HG03175 (cell line): ENCODE data around the gene HLTF.
A peak's percentile ranks its signal among the peaks of the same experiment; 100 is the strongest.

Source experiments
- ATAC-seq: cut with Tn5 transposase; IDR thresholded peaks from one replicate; pipeline ENCODE4 v1.9.1; 2021; ENCODE audit warnings: mild to moderate bottlenecking, moderate library complexity; ENCODE audit not compliant: unreplicated experiment

HLTF gene

DNA sequence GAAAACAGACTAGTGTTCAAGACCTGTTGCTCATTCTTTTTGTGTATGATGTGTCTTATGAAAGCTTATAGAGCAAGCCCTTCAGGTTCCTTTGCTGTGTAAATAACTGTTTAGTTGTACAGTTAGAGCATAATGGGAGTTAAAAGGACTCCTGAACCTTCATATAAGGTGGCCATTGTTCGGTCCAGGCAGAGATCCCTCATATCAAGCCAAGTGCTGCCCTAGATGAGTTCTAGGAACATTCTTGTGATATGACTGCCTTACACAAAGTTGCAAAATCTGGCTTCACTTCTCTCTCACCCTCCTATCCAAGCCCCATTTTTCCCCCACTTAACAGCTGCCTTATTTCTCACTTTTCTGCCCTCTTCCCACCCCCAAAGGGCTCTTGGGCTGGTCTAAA, 68.1 kb downstream of the HLTF start:
- no peak for ATAC-seq

GRCh38 chr3:149016669-149017541, 69.4 kb downstream of the HLTF start:
- no peak for ATAC-seq

DNA sequence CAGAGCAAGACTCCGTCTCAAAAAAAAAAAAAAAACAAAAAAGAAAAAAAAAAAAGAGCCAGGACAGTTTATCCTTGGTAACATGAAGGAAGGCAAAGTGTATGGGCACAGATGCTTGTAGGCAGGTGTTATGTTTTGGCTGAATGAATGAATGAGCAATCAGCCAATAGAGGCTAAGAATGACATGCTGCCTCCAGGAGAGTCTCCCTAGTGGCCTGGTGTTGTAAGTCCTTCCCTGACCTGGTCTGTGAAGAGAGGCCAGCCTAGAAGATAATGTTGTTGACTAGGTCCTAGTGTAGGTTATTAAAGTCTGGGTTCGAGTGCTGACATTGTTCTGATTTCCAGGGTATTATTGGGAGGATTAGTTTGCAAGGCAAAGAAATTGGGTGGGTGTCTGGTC, 70.1 kb downstream of the HLTF start:
- ATAC-seq: no peak

DNA sequence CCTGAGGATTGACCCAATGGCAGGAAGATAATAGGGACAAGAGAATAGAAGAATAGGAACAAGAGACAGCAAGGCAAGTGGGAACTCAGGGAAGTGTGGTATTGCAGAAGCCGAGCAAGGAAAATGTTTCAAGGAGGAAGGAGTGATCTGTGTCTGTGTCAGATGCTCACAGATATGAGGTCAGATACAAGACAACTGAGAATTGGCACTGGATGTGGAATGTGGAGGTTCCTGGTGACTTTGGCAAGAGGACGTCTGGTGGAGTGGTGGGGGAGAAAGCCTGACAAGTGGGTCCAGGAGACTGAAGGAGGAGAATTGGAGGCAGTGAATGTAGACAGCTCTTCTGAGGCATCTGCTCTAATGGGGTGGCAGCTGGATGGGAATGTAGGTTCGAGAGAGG, 70.9 kb downstream of the HLTF start:
- ATAC-seq: no peak

DNA sequence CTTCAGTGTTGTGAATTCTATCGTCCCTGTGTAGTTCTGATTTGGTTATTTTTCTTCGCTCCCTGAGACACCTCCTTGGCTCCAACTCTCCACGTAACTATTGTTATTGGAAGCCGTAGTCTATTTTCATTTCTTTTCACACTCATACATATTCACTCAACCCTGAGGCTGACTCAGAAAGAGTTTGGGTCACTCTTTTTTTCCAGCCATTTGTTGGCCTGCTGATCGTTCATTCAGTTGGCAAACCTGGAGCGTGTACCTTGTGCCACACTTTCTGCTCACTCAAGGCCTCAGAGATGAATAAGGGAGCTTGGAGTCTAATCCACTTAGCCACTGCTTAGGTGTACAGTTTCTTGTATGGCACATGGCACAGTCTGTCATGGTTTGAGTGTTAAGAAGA, 72.6 kb downstream of the HLTF start:
- ATAC-seq: no peak

DNA sequence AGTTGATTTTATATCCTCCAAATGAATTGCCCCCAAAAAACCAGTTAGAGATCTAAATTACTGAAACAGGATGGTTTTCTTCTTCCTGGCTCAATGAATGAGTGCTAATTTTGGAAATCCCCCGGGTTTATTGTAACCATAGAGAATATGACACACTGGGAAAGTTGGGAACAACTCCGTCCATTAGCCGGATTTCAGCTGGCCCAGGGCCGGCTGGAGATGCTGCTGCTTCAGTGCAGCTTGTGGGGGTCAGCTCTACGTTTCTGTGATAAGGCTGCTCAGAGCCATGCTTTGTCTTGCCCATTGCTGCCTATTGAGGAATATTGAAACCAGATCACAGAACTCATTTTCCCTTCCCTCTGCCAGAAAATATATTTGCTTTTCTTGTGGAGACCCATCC, 74.7 kb downstream of the HLTF start:
- no peak for ATAC-seq

DNA sequence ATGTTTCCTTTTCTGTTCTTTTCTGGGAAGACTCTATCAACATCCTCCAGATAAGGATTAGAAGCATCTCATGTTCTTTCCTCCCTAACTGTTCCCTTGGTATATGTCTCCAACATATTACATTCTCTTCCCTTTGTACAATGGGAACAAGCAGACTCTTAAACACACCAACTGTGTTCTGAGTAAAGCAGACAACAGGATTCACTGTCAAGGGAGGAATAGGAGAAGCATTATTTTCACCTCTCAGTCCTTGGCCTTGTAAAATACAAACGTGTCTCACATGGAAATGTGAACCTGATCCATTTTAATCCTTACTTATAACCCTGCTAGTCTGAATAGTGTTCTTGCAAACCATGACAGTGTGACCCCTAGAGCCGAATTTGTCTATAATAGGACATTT, 75.4 kb downstream of the HLTF start:
- no peak for ATAC-seq

- ATAC-seq: no peak
Measured at GRCh38 chr3:149010504-149010951, 75.8 kb downstream of the HLTF start.

- peak; percentile 81 for ATAC-seq
Measured at GRCh38 chr3:149009732-149010131, 76.6 kb downstream of the HLTF start.

- ATAC-seq: no peak
Measured at GRCh38 chr3:149007567-149008257, 78.6 kb downstream of the HLTF start.

GRCh38 chr3:149005416-149005815, 80.9 kb downstream of the HLTF start:
- ATAC-seq: no peak

GRCh38 chr3:149004622-149005021, 81.7 kb downstream of the HLTF start:
- ATAC-seq: no peak

GRCh38 chr3:149003653-149004305, 82.6 kb downstream of the HLTF start:
- ATAC-seq: peak; percentile 83

DNA sequence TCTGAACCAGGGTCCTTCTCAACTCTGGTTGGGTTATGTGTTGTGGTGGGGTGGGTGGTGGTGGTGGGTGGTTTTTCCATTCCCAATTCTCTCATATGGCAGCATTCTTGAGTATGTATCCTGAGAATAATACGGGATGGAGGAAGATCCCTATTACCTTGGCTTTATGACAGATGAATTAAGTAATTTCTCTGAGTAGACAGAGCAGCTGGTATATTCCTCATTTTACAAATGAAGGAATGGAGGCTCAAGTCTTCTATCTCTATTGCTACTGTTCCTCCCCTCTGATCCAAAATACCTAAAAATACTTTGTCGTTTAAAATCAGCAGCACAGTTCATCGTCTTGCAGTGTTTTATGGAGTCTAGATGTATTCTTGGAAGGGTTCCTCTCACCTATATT, 84.6 kb downstream of the HLTF start:
- ATAC-seq: no peak

DNA sequence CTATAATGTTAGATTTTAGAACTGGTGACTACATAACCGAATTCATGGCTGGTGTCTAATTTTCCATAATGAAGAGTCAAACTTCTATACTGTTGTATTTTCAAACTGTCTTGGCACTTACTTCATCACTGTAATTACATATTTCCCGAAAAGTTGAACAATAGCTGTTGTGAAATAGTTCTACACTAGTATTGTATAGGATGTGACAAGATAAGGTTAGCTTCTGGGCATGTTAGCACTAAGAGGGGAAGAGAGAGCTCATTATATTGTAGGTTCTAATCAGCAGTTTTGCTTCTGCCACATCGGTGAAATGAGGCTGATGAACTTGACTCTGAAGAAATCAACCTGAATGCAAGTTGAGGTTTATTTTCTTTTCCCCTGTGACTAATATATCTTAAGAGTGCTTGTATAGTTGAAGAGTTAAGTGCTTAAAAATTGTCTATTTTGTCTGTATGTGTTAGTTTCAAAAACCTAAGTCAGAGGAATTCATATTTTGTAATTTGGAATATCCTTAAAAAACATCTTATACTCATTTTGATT, 86.1 kb downstream of the HLTF start:
- ATAC-seq: no peak

GRCh38 chr3:148999806-149000205, 86.5 kb downstream of the HLTF start:
- ATAC-seq: no peak

DNA sequence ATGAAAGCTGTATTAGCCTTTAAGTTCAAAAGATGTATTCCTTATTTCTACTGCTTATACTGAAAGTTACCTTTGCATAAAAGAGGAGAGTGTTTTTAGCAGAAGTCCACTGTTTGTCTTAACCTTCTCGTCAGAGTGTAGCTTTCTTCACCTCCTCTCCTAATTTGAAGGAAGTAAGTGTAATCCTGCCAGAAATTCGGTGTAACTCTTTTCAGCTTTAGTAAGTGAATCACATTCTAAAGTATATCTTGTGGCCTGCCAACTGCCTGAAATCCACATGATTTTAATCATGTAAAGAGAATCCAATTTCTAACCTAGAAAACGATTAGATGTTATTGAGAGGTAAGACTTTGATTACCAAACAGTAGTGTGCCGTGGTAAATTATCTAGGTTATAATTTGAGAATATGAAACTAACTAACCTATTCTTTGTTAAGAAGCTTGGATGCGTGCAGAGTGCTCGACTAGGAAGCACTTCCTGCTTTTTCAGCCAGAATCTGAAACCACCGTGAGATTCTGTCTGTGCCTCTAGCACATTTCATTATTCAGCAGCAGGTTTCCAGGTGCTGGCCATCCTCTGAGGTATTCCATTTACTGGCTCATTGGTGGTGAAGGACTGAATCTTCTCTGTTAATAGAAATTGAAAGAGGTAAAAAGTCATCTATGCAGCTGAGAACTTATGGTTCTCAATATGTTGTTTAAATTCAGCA, 87.5 kb downstream of the HLTF start:
- ATAC-seq: no peak

GRCh38 chr3:148998297-148998696, 88.0 kb downstream of the HLTF start:
- no peak for ATAC-seq

DNA sequence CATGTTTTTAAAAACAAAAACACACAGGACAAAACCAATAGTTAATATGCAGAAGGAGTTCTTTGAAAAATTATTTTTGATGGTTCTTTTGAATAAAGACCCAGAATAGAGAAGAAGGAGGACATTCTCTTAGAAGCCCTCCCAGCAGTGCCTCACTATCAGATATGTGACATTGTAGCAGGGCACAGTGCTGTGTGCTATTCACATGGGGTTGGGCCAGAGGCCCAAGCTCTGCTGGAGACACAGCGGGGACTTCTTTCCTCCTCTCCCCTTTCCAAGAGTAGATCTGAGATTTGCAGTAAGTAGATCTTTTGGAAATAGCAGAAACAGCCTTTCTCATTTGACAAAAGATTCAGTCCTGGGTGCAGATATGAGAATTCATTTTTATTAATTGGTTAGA, 88.7 kb downstream of the HLTF start:
- no peak for ATAC-seq

- ATAC-seq: no peak
Measured at GRCh38 chr3:148992635-148993255, 93.6 kb downstream of the HLTF start.
